Astrocyte (in vitro differentiated cells and primary cell): ENCODE data around the gene ALDOA.

ENCODE experiments used
- EZH2 ChIP-seq: IDR thresholded peaks from 2 replicates; pipeline ENCODE4 v1.6.1; 2012; ENCODE audit warnings: mild to moderate bottlenecking, low read length, inconsistent platforms; ENCODE audit not compliant: insufficient read depth
- TF ChIP-seq, protein P1 (sequence below): IDR thresholded peaks from 2 replicates; pipeline ENCODE4 v1.5.1; 2011; ENCODE audit warnings: low read depth, mild to moderate bottlenecking, inconsistent platforms, low read length, moderate library complexity; ENCODE audit not compliant: insufficient read depth

DNA sequence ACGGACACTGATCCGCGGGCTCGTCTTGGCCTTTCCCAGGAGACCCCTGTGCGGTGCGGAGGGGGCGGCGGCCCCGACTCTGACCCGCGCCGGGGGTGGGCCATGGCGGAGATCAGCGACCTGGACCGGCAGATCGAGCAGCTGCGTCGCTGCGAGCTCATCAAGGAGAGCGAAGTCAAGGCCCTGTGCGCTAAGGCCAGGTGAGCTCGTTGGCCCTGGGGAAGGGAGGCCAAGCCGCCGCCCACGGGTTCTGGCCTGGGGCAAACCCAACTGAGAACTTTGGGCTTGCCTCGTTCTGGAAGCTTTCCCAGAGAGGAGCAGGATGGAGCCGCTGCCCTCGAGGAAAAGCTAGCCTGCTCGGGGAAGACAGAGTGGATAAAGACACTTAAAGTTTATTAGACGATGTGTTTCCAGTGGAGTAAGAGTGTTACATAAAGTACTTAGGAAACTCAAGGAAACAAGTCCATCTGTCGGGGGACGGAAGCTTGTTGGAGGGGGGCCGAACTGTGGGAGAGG is 10.8 kb downstream of the ALDOA start:
- TF ChIP-seq, protein P1, sequence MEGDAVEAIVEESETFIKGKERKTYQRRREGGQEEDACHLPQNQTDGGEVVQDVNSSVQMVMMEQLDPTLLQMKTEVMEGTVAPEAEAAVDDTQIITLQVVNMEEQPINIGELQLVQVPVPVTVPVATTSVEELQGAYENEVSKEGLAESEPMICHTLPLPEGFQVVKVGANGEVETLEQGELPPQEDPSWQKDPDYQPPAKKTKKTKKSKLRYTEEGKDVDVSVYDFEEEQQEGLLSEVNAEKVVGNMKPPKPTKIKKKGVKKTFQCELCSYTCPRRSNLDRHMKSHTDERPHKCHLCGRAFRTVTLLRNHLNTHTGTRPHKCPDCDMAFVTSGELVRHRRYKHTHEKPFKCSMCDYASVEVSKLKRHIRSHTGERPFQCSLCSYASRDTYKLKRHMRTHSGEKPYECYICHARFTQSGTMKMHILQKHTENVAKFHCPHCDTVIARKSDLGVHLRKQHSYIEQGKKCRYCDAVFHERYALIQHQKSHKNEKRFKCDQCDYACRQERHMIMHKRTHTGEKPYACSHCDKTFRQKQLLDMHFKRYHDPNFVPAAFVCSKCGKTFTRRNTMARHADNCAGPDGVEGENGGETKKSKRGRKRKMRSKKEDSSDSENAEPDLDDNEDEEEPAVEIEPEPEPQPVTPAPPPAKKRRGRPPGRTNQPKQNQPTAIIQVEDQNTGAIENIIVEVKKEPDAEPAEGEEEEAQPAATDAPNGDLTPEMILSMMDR: no peak
- no peak for TF ChIP-seq EZH2
